SK-N-SH (cell line): ENCODE data around the gene CSPG5. TPM values are rescaled to one million over a fixed set of nuclear protein-coding genes. Genes with fewer than 3 reads are reported as not detected.

Experiments used
- CTCF ChIA-PET: fragments of 300-600, 350-600 bp; formaldehyde crosslinking; extraction: SDS; loops from one replicate; lab custom pipeline; 2021; lab: Yijun Ruan, JAX
- POLR2A ChIA-PET: fragments of 350-600 bp; sonication (Branson Sonifier 250); formaldehyde crosslinking; extraction: SDS; loops from one replicate; lab custom pipeline; 2020; ENCODE audit warnings: antibody characterized with exemption, inconsistent platforms; lab: Yijun Ruan, JAX
- DNase-seq: peaks from one replicate; pipeline ENCODE4 v3.0.0; 2012
- H2AFZ ChIP-seq: fragments of 200-600 bp; sonication (generic); 2 replicates; pipeline ENCODE4 v1.8.1; 2016; ENCODE audit warnings: antibody characterized with exemption, mild to moderate bottlenecking, low read depth
- H3F3A ChIP-seq: fragments of 200-600 bp; sonication (generic); replicated peaks from 2 replicates; pipeline ENCODE3; 2016; ENCODE audit warnings: antibody characterized with exemption, mild to moderate bottlenecking; ENCODE audit not compliant: insufficient read depth
- H3K27ac ChIP-seq, 2 experiments: fragments of 200-500 bp in 1 of 2; fragments of 200-600 bp in 1 of 2; sonication (Bioruptor generic) in 1 of 2; sonication (generic), shearing (Covaris generic) in 1 of 2; 2 replicates each; pipeline versions ENCODE4 v1.5.1 to v1.6.1; 2014 to 2016; ENCODE audit warnings: low read depth in 2 of 2, inconsistent platforms in 1 of 2, low read length in 1 of 2, mild to moderate bottlenecking in 1 of 2, mixed read lengths in 1 of 2
- H3K27me3 ChIP-seq: fragments of 200-600 bp; sonication (generic), shearing (Covaris generic); 2 replicates; pipeline ENCODE4 v1.6.1; 2016; ENCODE audit warnings: mixed run types; ENCODE audit not compliant: insufficient read depth
- H3K36me3 ChIP-seq, 2 experiments: fragments of 200-500 bp in 1 of 2; fragments of 200-600 bp in 1 of 2; sonication (Bioruptor generic) in 1 of 2; sonication (generic) in 1 of 2; replicated peaks in 1 of 2; 2 replicates each; pipeline versions ENCODE3 to v1.5.1; 2014 to 2016; ENCODE audit warnings: low read length in 1 of 2, mild to moderate bottlenecking in 1 of 2; ENCODE audit not compliant: insufficient read depth in 2 of 2, control insufficient read depth in 1 of 2
- H3K4me1 ChIP-seq, 2 experiments: fragments of 200-500 bp in 1 of 2; fragments of 200-600 bp in 1 of 2; sonication (Bioruptor generic) in 1 of 2; sonication (generic), shearing (Covaris generic) in 1 of 2; 2 replicates each; pipeline versions ENCODE4 v1.5.1 to v1.6.1; 2014 to 2016; ENCODE audit warnings: low read depth in 1 of 2, low read length in 1 of 2, mixed run types in 1 of 2; ENCODE audit not compliant: insufficient read depth in 2 of 2, control insufficient read depth in 1 of 2
- H3K4me2 ChIP-seq: fragments of 200-600 bp; sonication (generic), shearing (Covaris generic); 2 replicates; pipeline ENCODE4 v1.6.1; 2017; ENCODE audit warnings: mixed run types
- H3K4me3 ChIP-seq, 2 experiments: fragments of 200-500 bp in 1 of 2; fragments of 200-600 bp in 1 of 2; sonication (Bioruptor generic) in 1 of 2; sonication (generic), shearing (Covaris generic) in 1 of 2; 2 replicates each; pipeline versions ENCODE4 v1.5.1 to v1.8.1; 2014 to 2016; ENCODE audit warnings: low read depth in 2 of 2, inconsistent platforms in 1 of 2, low read length in 1 of 2, mild to moderate bottlenecking in 1 of 2, mixed read lengths in 1 of 2, moderate library complexity in 1 of 2
- H3K79me2 ChIP-seq: fragments of 200-600 bp; sonication (generic); 2 replicates; pipeline ENCODE4 v1.8.1; 2017; ENCODE audit warnings: mild to moderate bottlenecking; ENCODE audit not compliant: insufficient read depth
- H3K9ac ChIP-seq: fragments of 200-600 bp; sonication (generic); 2 replicates; pipeline ENCODE4 v1.6.1; 2017; ENCODE audit warnings: mixed run types
- H3K9me2 ChIP-seq: fragments of 200-600 bp; sonication (generic); 2 replicates; pipeline ENCODE4 v1.6.1; 2017; ENCODE audit warnings: mixed run types
- H3K9me3 ChIP-seq: fragments of 200-600 bp; sonication (generic); 2 replicates; pipeline ENCODE4 v1.6.1; 2017; ENCODE audit warnings: mixed run types, mild to moderate bottlenecking, moderate library complexity
- H4K20me1 ChIP-seq: fragments of 200-600 bp; sonication (generic); 2 replicates; pipeline ENCODE4 v1.6.1; 2017; ENCODE audit warnings: mild to moderate bottlenecking, mixed run types; ENCODE audit not compliant: insufficient read depth
- ELF1 ChIP-seq: IDR thresholded peaks from 2 replicates; pipeline ENCODE4 v1.4.0; 2012
- EZH2phosphoT487 ChIP-seq: fragments of 200-600 bp; sonication (generic); IDR thresholded peaks from 2 replicates; pipeline ENCODE4 v1.6.1; 2017; ENCODE audit warnings: low read depth, mixed run types, mild to moderate bottlenecking, antibody characterized with exemption, moderate library complexity, borderline replicate concordance
- NFIC ChIP-seq: IDR thresholded peaks from 2 replicates; pipeline ENCODE4 v1.4.0; 2012; ENCODE audit warnings: borderline replicate concordance
- SIN3A ChIP-seq: IDR thresholded peaks from 2 replicates; pipeline ENCODE4 v1.6.1; 2012; ENCODE audit warnings: low read depth, mild to moderate bottlenecking, low read length, moderate library complexity, borderline replicate concordance
- TEAD4 ChIP-seq: IDR thresholded peaks from 2 replicates; pipeline ENCODE4 v1.4.0; 2012; ENCODE audit warnings: mild to moderate bottlenecking, borderline replicate concordance; ENCODE audit not compliant: insufficient read depth
- WGBS: methylation state at CpG from one replicate; pipeline ENCODE4 v1.1.6; 2017; ENCODE audit warnings: low lambda C conversion rate; 5-methylcytosine and 5-hydroxymethylcytosine counted together
- polyA plus RNA-seq, 3 experiments: library from polyadenylated mRNA; depleted of rRNA; stranded (reverse); fragments of >200 nt; gene quantifications; 2 replicates each; pipeline ENCODE4 v1.2.3, GENCODE V29; 2012
- TF ChIP-seq, protein P1 (sequence below): IDR thresholded peaks from 2 replicates; pipeline ENCODE4 v1.4.0; 2012; ENCODE audit warnings: low read depth, borderline replicate concordance
- TF ChIP-seq, protein P2 (sequence below): fragments of 200-600 bp; sonication (generic); IDR thresholded peaks from 2 replicates; pipeline ENCODE4 v1.6.1; 2017; ENCODE audit warnings: antibody characterized with exemption, mild to moderate bottlenecking, moderate library complexity

The CSPG5 gene
- polyA plus RNA-seq, 1 of the 3 experiments (the other 2 are of a cell fraction): 0.58 TPM

GRCh38 chr3:47573190-47574172 is 5.2 kb downstream of the CSPG5 start:
- Histone ChIP-seq H3K9ac (no peak overlapping the region), H3K27me3 (no peaks in the 10 kb centered on the region; the same call in 1 of the 2 replicates), H3K36me3 (no peaks in the 10 kb centered on the region), H3K9me3 (no peaks in the 10 kb centered on the region), H3K4me3 (no peak overlapping the region), H3K4me2 (no peak overlapping the region), H3K9me2 (no peaks in the 10 kb centered on the region), H3K79me2 (no peaks in the 10 kb centered on the region), H3F3A (peaks cover 4% of the 10 kb centered on the region), H2AFZ (no peak overlapping the region), H4K20me1 (no peaks in the 10 kb centered on the region), H3K27ac (no peak overlapping the region), H3K4me1 (peaks cover 0 to 6% of the 10 kb centered on the region in 2 experiments; a peak in 1 of 4 replicates)
- ChIA-PET CTCF (interaction anchor here (1.4 to 1.6 kb wide), 2 partner anchors 20 to 51 kb away, joined by 3 read pairs; no protein-coding TSS in a partner anchor), POLR2A (no interaction called here)
- DNase-seq: no peak
- 70% methylated on average over 9 of the region's 9 CpGs for WGBS
- no peak for TF ChIP-seq EZH2phosphoT487
- no peak for TF ChIP-seq TEAD4
- TF ChIP-seq NFIC: no peak

- Histone ChIP-seq H3K9ac (no peak overlapping the region), H3K36me3 (no peaks in the 10 kb centered on the region), H3K4me2 (no peak overlapping the region), H3K9me2 (no peaks in the 10 kb centered on the region), H3K27me3 (no peaks in the 10 kb centered on the region; the same call in 1 of the 2 replicates), H3K79me2 (no peaks in the 10 kb centered on the region), H4K20me1 (no peaks in the 10 kb centered on the region), H3K27ac (no peak overlapping the region), H3K9me3 (no peaks in the 10 kb centered on the region), H3K4me3 (no peak overlapping the region), H3K4me1 (no peaks in the 10 kb centered on the region), H3F3A (peaks cover 4% of the 10 kb centered on the region), H2AFZ (no peak overlapping the region)
- CTCF ChIA-PET: interaction anchor here (1.3 to 1.6 kb wide), 2 partner anchors 49 to 51 kb away, joined by 3 read pairs; no protein-coding TSS in a partner anchor
- POLR2A ChIA-PET: no interaction called here
- 82% methylated on average over 3 of the region's 10 CpGs for WGBS
- TF ChIP-seq SIN3A (no peak), ELF1 (no peak)
- TF ChIP-seq, protein P1, sequence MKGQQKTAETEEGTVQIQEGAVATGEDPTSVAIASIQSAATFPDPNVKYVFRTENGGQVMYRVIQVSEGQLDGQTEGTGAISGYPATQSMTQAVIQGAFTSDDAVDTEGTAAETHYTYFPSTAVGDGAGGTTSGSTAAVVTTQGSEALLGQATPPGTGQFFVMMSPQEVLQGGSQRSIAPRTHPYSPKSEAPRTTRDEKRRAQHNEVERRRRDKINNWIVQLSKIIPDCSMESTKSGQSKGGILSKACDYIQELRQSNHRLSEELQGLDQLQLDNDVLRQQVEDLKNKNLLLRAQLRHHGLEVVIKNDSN: no peak
- no peak for DNase-seq
Observed at GRCh38 chr3:47571391-47572175, 7.1 kb downstream of the CSPG5 start.

- no peak for DNase-seq
- CTCF ChIA-PET: interaction anchor here (0.8 kb wide), 1 partner anchor 20 kb away, joined by 5 read pairs; no protein-coding TSS in a partner anchor
Observed at GRCh38 chr3:47568901-47569300, 9.8 kb downstream of the CSPG5 start.

More at GRCh38 chr3:47568901-47569300, 9.8 kb downstream of the CSPG5 start:
- Histone ChIP-seq H3K36me3 (no peaks in the 10 kb centered on the region), H3K79me2 (no peaks in the 10 kb centered on the region), H3K9ac (no peak overlapping the region), H3K9me2 (no peaks in the 10 kb centered on the region), H3K4me3 (no peak overlapping the region), H3K27ac (no peak overlapping the region), H3K9me3 (no peaks in the 10 kb centered on the region), H3K27me3 (no peaks in the 10 kb centered on the region; the same call in 1 of the 2 replicates), H3K4me1 (no peaks in the 10 kb centered on the region), H3K4me2 (no peak overlapping the region), H4K20me1 (no peaks in the 10 kb centered on the region), H3F3A (no peaks in the 10 kb centered on the region), H2AFZ (no peak overlapping the region)
- POLR2A ChIA-PET: no interaction called here
- TF ChIP-seq, protein P2, sequence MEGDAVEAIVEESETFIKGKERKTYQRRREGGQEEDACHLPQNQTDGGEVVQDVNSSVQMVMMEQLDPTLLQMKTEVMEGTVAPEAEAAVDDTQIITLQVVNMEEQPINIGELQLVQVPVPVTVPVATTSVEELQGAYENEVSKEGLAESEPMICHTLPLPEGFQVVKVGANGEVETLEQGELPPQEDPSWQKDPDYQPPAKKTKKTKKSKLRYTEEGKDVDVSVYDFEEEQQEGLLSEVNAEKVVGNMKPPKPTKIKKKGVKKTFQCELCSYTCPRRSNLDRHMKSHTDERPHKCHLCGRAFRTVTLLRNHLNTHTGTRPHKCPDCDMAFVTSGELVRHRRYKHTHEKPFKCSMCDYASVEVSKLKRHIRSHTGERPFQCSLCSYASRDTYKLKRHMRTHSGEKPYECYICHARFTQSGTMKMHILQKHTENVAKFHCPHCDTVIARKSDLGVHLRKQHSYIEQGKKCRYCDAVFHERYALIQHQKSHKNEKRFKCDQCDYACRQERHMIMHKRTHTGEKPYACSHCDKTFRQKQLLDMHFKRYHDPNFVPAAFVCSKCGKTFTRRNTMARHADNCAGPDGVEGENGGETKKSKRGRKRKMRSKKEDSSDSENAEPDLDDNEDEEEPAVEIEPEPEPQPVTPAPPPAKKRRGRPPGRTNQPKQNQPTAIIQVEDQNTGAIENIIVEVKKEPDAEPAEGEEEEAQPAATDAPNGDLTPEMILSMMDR: no peak
- whole genome bisulfite sequencing: 88% methylated on average over 6 of the region's 6 CpGs
